H9 (cell line): Measurements from ENCODE around the gene GTPBP6. TPM values are rescaled to one million over a fixed set of nuclear protein-coding genes. Genes with fewer than 3 reads are reported as not detected.

Experiments used
- DNase-seq: peaks from one replicate; pipeline ENCODE4 v3.0.0-alpha.2; 2017
- H2AFZ ChIP-seq: one replicate; pipeline ENCODE4 v1.6.1; 2013; ENCODE audit warnings: mild to moderate bottlenecking, low read length, control low read depth, moderate library complexity
- H2AK5ac ChIP-seq: 2 replicates; pipeline ENCODE4 v1.6.1; 2013; ENCODE audit warnings: low read length, control low read depth, mixed read lengths; ENCODE audit not compliant: insufficient read length
- H2BK120ac ChIP-seq: one replicate; pipeline ENCODE4 v1.6.1; 2013; ENCODE audit warnings: low read depth, mild to moderate bottlenecking, low read length, control low read depth, inconsistent platforms; ENCODE audit not compliant: poor library complexity, severe bottlenecking
- H2BK12ac ChIP-seq: 2 replicates; pipeline ENCODE4 v1.6.1; 2013; ENCODE audit warnings: low read length, control low read depth, mixed read lengths, low read depth; ENCODE audit not compliant: insufficient read length
- H2BK15ac ChIP-seq: 2 replicates; pipeline ENCODE4 v1.6.1; 2013; ENCODE audit warnings: low read depth, low read length, control low read depth
- H2BK20ac ChIP-seq: one replicate; pipeline ENCODE4 v1.6.1; 2013; ENCODE audit warnings: low read depth, mild to moderate bottlenecking, low read length, control low read depth, inconsistent platforms; ENCODE audit not compliant: poor library complexity, severe bottlenecking
- H2BK5ac ChIP-seq: 2 replicates; pipeline ENCODE4 v1.6.1; 2013; ENCODE audit warnings: low read length, control low read depth, mixed read lengths; ENCODE audit not compliant: insufficient read length
- H3K14ac ChIP-seq: 2 replicates; pipeline ENCODE4 v1.6.1; 2013; ENCODE audit warnings: low read length, control low read depth; ENCODE audit not compliant: insufficient read depth
- H3K18ac ChIP-seq: 2 replicates; pipeline ENCODE4 v1.6.1; 2013; ENCODE audit warnings: low read depth, mild to moderate bottlenecking, mixed read lengths, low read length, control low read depth; ENCODE audit not compliant: insufficient read length
- H3K23ac ChIP-seq: 2 replicates; pipeline ENCODE4 v1.6.1; 2013; ENCODE audit warnings: low read length, control low read depth, mixed read lengths, low read depth; ENCODE audit not compliant: insufficient read length
- H3K23me2 ChIP-seq: 2 replicates; pipeline ENCODE4 v1.6.1; 2013; ENCODE audit warnings: low read depth, mild to moderate bottlenecking, mixed read lengths, low read length, control low read depth; ENCODE audit not compliant: insufficient read length, poor library complexity, severe bottlenecking
- H3K27ac ChIP-seq: 2 replicates; pipeline ENCODE4 v1.5.1; 2013; ENCODE audit warnings: low read length, control low read depth, mixed read lengths, low read depth; ENCODE audit not compliant: insufficient read length
- H3K27me3 ChIP-seq: 2 replicates; pipeline ENCODE4 v1.6.1; 2013; ENCODE audit warnings: low read length, control low read depth, inconsistent platforms; ENCODE audit not compliant: insufficient read depth
- H3K4ac ChIP-seq: 2 replicates; pipeline ENCODE4 v1.6.1; 2013; ENCODE audit warnings: low read depth, mild to moderate bottlenecking, control low read depth, inconsistent platforms, low read length, moderate library complexity
- H3K4me1 ChIP-seq: 2 replicates; pipeline ENCODE4 v1.6.1; 2013; ENCODE audit warnings: low read length, control low read depth, inconsistent platforms; ENCODE audit not compliant: insufficient read depth
- H3K4me2 ChIP-seq: 2 replicates; pipeline ENCODE4 v1.6.1; 2013; ENCODE audit warnings: low read length, control low read depth, mixed read lengths; ENCODE audit not compliant: insufficient read length, insufficient read depth
- H3K56ac ChIP-seq: 2 replicates; pipeline ENCODE4 v1.6.1; 2013; ENCODE audit warnings: low read depth, mild to moderate bottlenecking, mixed read lengths, low read length, control low read depth; ENCODE audit not compliant: insufficient read length
- H3K79me1 ChIP-seq: 2 replicates; pipeline ENCODE4 v1.6.1; 2013; ENCODE audit warnings: low read depth, mild to moderate bottlenecking, moderate library complexity, low read length, control low read depth, inconsistent platforms; ENCODE audit not compliant: insufficient read depth, poor library complexity, severe bottlenecking
- H3K79me2 ChIP-seq: 2 replicates; pipeline ENCODE4 v1.6.1; 2013; ENCODE audit warnings: low read length, control low read depth, inconsistent platforms; ENCODE audit not compliant: insufficient read depth
- H3K9ac ChIP-seq: 2 replicates; pipeline ENCODE4 v1.6.1; 2013; ENCODE audit warnings: low read length, control low read depth, mixed read lengths; ENCODE audit not compliant: insufficient read length; ENCODE audit errors: extremely low read depth
- H3K9me3 ChIP-seq: one replicate; pipeline ENCODE4 v1.6.1; 2013; ENCODE audit warnings: low read depth, low read length, inconsistent platforms; ENCODE audit not compliant: control insufficient read depth
- H3T11ph ChIP-seq: one replicate; pipeline ENCODE4 v1.6.1; 2013; ENCODE audit warnings: mild to moderate bottlenecking, low read length, control low read depth, inconsistent platforms
- H4K20me1 ChIP-seq: one replicate; pipeline ENCODE4 v1.6.1; 2013; ENCODE audit not compliant: control insufficient read depth, insufficient read length, insufficient read depth
- H4K5ac ChIP-seq: 2 replicates; pipeline ENCODE4 v1.6.1; 2013; ENCODE audit warnings: low read depth, mild to moderate bottlenecking, mixed read lengths, low read length, control low read depth; ENCODE audit not compliant: insufficient read length
- H4K8ac ChIP-seq: replicated peaks from 2 replicates; pipeline ENCODE4 v1.6.1; 2013; ENCODE audit warnings: low read length, control low read depth, mixed read lengths, low read depth; ENCODE audit not compliant: insufficient read length
- H4K91ac ChIP-seq: 2 replicates; pipeline ENCODE4 v1.6.1; 2013; ENCODE audit warnings: low read depth, mild to moderate bottlenecking, moderate library complexity, mixed read lengths, low read length, control low read depth; ENCODE audit not compliant: insufficient read length
- H3K27ac Mint-ChIP-seq, 3 experiments: 2 replicates in 2 of 3; 3 replicates in 1 of 3; pipeline ENCODE4 v1.8.0; 2020 to 2021; ENCODE audit warnings: mixed read lengths in 3 of 3, mild to moderate bottlenecking in 1 of 3, moderate library complexity in 1 of 3
- H3K27me3 Mint-ChIP-seq: 2 replicates; pipeline ENCODE4 v1.8.0; 2021; ENCODE audit warnings: low read depth, mild to moderate bottlenecking, moderate library complexity, mixed read lengths
- H3K36me3 Mint-ChIP-seq, 3 experiments: 2 replicates in 2 of 3; 3 replicates in 1 of 3; pipeline ENCODE4 v1.8.0; 2020 to 2021; ENCODE audit warnings: low read depth in 3 of 3, mixed read lengths in 3 of 3; ENCODE audit not compliant: insufficient read depth in 1 of 3
- H3K4me1 Mint-ChIP-seq, 2 experiments: 2 replicates each; pipeline ENCODE4 v1.8.0; 2020; ENCODE audit warnings: mixed read lengths in 2 of 2
- H3K4me3 Mint-ChIP-seq, 2 experiments: 2 replicates in 1 of 2; 3 replicates in 1 of 2; pipeline ENCODE4 v1.8.0; 2020 to 2021; ENCODE audit warnings: mild to moderate bottlenecking in 2 of 2, mixed read lengths in 2 of 2, moderate library complexity in 1 of 2
- H3K9me3 Mint-ChIP-seq, 2 experiments: 2 replicates in 1 of 2; 3 replicates in 1 of 2; pipeline ENCODE4 v1.8.0; 2020; ENCODE audit warnings: mild to moderate bottlenecking in 2 of 2, mixed read lengths in 2 of 2, moderate library complexity in 1 of 2
- WGBS: extraction: QIAGEN DNeasy Blood & Tissue Kit; methylation state at CpG from one replicate; pipeline ENCODE4 v1.1.7; 2013; ENCODE audit warnings: missing lambda C conversion rate, low lambda C conversion rate, mixed read lengths; ENCODE audit not compliant: insufficient read length; ENCODE audit errors: extremely low coverage; 5-methylcytosine and 5-hydroxymethylcytosine counted together
- total RNA-seq: library from RNA; stranded (reverse); gene quantifications from 2 replicates; pipeline ENCODE4 v1.2.1, GENCODE V29; 2021
- TF ChIP-seq, protein P1 (sequence below): fragments of 200-600 bp; sonication (generic); conservative IDR thresholded peaks from 3 replicates; pipeline ENCODE4 v1.8.0; 2021; ENCODE audit warnings: antibody characterized with exemption, mild to moderate bottlenecking

GTPBP6 gene
- total RNA-seq, 1 experiment from 2014 or later, result 64.0 TPM

- Histone ChIP-seq H2BK120ac (no peak overlapping the region), H3K14ac (no peak overlapping the region), H3K27me3 (no peaks in the 10 kb centered on the region), H3K23ac (no peak overlapping the region), H3T11ph (no peak overlapping the region), H4K8ac (no peak overlapping the region), H3K4me1 (no peaks in the 10 kb centered on the region), H2AK5ac (no peak overlapping the region), H3K79me2 (no peaks in the 10 kb centered on the region), H3K4me2 (no peak overlapping the region), H2AFZ (no peak overlapping the region), H3K4ac (no peak overlapping the region), H3K18ac (no peak overlapping the region), H3K9me3 (no peaks in the 10 kb centered on the region), H3K79me1 (no peaks in the 10 kb centered on the region), H4K5ac (no peak overlapping the region), H4K20me1 (no peaks in the 10 kb centered on the region), H3K23me2 (no peaks in the 10 kb centered on the region), H2BK5ac (no peak overlapping the region), H2BK20ac (no peak overlapping the region), H3K9ac (no peak overlapping the region), H4K91ac (no peak overlapping the region), H3K27ac (no peak overlapping the region), H3K56ac (no peak overlapping the region), H2BK12ac (no peak overlapping the region), H2BK15ac (no peak overlapping the region)
- peaks cover 30 to 70% (median 66%) of the 10 kb centered on the region in 3 experiments for H3K36me3 Mint-ChIP-seq
- H3K4me1 Mint-ChIP-seq, result no peaks in the 10 kb centered on the region
- TF ChIP-seq, protein P1, sequence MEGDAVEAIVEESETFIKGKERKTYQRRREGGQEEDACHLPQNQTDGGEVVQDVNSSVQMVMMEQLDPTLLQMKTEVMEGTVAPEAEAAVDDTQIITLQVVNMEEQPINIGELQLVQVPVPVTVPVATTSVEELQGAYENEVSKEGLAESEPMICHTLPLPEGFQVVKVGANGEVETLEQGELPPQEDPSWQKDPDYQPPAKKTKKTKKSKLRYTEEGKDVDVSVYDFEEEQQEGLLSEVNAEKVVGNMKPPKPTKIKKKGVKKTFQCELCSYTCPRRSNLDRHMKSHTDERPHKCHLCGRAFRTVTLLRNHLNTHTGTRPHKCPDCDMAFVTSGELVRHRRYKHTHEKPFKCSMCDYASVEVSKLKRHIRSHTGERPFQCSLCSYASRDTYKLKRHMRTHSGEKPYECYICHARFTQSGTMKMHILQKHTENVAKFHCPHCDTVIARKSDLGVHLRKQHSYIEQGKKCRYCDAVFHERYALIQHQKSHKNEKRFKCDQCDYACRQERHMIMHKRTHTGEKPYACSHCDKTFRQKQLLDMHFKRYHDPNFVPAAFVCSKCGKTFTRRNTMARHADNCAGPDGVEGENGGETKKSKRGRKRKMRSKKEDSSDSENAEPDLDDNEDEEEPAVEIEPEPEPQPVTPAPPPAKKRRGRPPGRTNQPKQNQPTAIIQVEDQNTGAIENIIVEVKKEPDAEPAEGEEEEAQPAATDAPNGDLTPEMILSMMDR, result no peak
- no peak for DNase-seq
- H3K4me3 Mint-ChIP-seq, result no peak overlapping the region
- no peak overlapping the region for H3K27ac Mint-ChIP-seq
- H3K9me3 Mint-ChIP-seq, result no peaks in the 10 kb centered on the region
- 100% methylated on average over 5 of the region's 69 CpGs for WGBS
- H3K27me3 Mint-ChIP-seq, result no peaks in the 10 kb centered on the region
Observed at GRCh38 chrX:311156-312129, 7.2 kb downstream of the GTPBP6 start.
